GM19043 (cell line): Measurements from ENCODE around the gene ELMO2.

ENCODE experiments used
- ATAC-seq: cut with Tn5 transposase; IDR thresholded peaks from one replicate; pipeline ENCODE4 v1.9.1; 2021; ENCODE audit warnings: low read depth; ENCODE audit not compliant: unreplicated experiment

ELMO2 gene

GRCh38 chr20:46353500-46354206 is 52.8 kb downstream of the ELMO2 start:
- no peak for ATAC-seq

GRCh38 chr20:46352370-46352938 is 54.0 kb downstream of the ELMO2 start:
- ATAC-seq: no peak

GRCh38 chr20:46351357-46352058 is 54.9 kb downstream of the ELMO2 start:
- no peak for ATAC-seq

GRCh38 chr20:46350986-46351267 is 55.5 kb downstream of the ELMO2 start:
- no peak for ATAC-seq

- ATAC-seq: no peak
Measured at GRCh38 chr20:46350201-46350985, 56.0 kb downstream of the ELMO2 start.

GRCh38 chr20:46349742-46350056 is 56.7 kb downstream of the ELMO2 start:
- ATAC-seq: no peak

- ATAC-seq: no peak
Measured at GRCh38 chr20:46349035-46349741, 57.2 kb downstream of the ELMO2 start.

- ATAC-seq: no peak
Measured at GRCh38 chr20:46347841-46348803, 58.3 kb downstream of the ELMO2 start.

GRCh38 chr20:46346770-46347169 is 59.6 kb downstream of the ELMO2 start:
- ATAC-seq: no peak

- ATAC-seq: no peak
Measured at GRCh38 chr20:46344488-46345162, 61.8 kb downstream of the ELMO2 start.

GRCh38 chr20:46343975-46344357 is 62.4 kb downstream of the ELMO2 start:
- ATAC-seq: no peak

GRCh38 chr20:46343348-46343974 is 63.0 kb downstream of the ELMO2 start:
- no peak for ATAC-seq

- ATAC-seq: no peak
Measured at GRCh38 chr20:46342451-46343347, 63.7 kb downstream of the ELMO2 start.

GRCh38 chr20:46342010-46342378 is 64.4 kb downstream of the ELMO2 start:
- no peak for ATAC-seq

GRCh38 chr20:46341074-46342009 is 65.1 kb downstream of the ELMO2 start:
- no peak for ATAC-seq

GRCh38 chr20:46339037-46339436 is 67.4 kb downstream of the ELMO2 start:
- ATAC-seq: no peak

- no peak for ATAC-seq
Measured at GRCh38 chr20:46336735-46337134, 69.7 kb downstream of the ELMO2 start.
